ENCODE measurements around the gene ABO. TPM values are rescaled to one million over a fixed set of nuclear protein-coding genes. Genes with fewer than 3 reads are reported as not detected.
"Not testable (repeated sequence)": the region's sequence is repeated elsewhere in the genome, so short reads cannot be mapped to it uniquely, and the experiment has no call there.

ABO gene
- total RNA-seq, 2 experiments from 2014 or later, result 0.19 to 0.31 TPM

DNA sequence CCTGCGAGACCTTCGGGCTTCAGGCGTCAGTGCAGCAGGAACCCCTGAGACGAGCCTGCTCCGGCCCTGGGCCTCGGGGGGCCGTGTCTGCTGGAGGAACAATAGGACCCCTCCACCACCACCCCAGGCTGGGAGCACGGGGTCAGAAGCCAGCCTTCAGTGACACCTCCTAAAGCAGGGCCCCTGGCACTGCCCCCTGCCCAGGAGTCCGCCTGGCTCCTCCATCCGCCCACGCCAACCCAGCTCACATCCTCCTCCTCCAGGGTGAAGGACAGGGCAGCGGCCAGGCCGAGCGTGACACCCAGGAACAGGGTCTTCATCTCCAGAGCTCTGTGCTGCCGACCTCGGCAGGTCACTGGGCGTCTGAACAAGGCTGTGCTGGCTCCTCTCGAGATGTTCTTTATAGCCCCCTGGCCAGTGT lies 66.1 kb downstream of the ABO start, which contains the start of gene OBP2B:
OBP2B (minus strand) TSS at position 371 of the 421 bp plus-strand sequence; CDS start at position 320, 51 bp downstream.
- H3K4me3 Mint-ChIP-seq; H3K36me3 ChIP-seq (ENCODE audit: insufficient read depth, low read length); H3K27ac ChIP-seq (ENCODE audit: low read depth in 1 of 2, low read length in 2 of 2); H3K27ac Mint-ChIP-seq; H3K9me3 ChIP-seq (ENCODE audit: control insufficient read depth in 1 of 2, insufficient read depth in 1 of 2, low read length in 2 of 2); H3K4me3 ChIP-seq (ENCODE audit: low read length); H3K4me1 Mint-ChIP-seq (ENCODE audit: low read depth); ATAC-seq (ENCODE audit: poor library complexity); CTCF ChIA-PET; H3K36me3 Mint-ChIP-seq (ENCODE audit: low read depth); POLR2A ChIA-PET; H3K9me3 Mint-ChIP-seq; intact Hi-C loops (cut with DNase I, micrococcal nuclease); H3K4me1 ChIP-seq (ENCODE audit: insufficient read depth, low read length); DNase-seq: not testable (repeated sequence)
- H3K27me3 Mint-ChIP-seq, result peaks cover 38% of the 10 kb centered on the region
- peaks cover 3 to 13% of the 10 kb centered on the region in 2 experiments for H3K27me3 ChIP-seq (ENCODE audit: control insufficient read depth in 1 of 2, insufficient read depth in 2 of 2, low read length in 2 of 2)

DNA sequence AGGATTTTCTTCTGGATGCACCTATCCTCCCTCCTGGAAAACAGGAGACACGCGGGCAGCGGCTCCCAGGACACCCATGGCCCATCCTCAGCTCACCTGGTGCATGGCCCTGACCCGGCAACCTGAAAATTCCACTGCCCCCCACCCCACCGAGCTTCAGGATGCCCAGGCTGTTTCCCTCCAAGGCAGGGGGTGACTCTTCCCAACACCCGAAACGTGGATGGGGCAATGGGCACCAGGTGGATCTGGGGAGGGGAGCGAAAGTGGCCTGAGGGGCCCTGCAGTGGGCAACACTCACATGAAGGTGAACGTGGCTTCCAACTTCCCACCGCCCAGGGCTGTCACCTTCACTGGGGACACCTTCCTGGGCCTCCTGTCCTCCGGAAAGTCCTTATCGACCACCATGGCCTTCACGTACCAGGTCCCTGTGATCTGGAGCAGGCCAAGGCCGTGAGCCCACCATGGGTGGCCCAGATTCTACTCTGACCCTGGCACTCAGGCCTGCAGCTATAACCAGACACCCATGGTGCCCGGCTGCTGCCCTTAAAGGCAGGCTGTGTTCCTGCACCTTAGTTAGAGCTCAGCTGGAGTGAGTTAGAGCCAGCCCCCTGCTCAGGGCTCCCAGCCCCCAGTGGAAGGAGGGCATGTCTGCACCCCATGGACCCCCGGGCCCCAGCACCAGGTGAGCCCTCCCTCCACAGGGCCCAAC lies 66.7 kb downstream of the ABO start:
- CTCF ChIA-PET; H3K4me1 ChIP-seq (ENCODE audit: insufficient read depth, low read length): not testable (repeated sequence)
- peaks cover 32% of the 10 kb centered on the region for H3K27me3 Mint-ChIP-seq

DNA sequence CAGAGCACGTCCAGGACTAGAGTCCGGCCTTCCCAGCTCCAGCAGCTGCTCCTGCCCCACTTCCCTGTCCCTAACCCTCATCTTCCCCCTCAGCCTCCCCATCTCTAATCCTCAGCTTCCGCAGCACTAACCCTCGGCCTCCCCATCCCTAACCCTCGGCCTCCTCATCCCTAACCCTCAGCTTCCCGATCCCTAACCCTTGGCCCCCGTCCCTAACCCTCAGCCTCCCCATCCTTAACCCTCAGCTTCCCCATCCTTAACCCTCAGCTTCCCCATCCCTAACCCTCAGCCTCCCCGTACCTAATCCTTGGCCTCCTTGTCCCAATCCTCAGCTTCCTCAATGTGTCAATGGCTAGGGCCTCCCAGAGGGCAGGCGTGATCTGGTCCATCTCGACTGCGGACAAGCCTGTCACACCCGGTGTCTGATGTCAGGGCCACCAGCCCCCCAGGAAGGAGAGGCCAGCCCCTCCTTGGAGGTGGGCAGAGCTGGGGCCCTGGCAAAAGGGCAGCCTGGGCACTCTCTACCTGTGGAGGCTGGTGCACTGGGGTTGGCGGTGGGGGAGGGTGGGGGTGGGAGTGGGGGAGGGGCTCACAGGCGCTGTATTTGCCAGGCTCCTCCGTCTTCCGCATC lies 67.3 kb downstream of the ABO start:
- no peak overlapping the region for H3K4me3 Mint-ChIP-seq
- no peaks in the 10 kb centered on the region for H3K4me1 ChIP-seq (ENCODE audit: insufficient read depth, low read length)
- DNase-seq, result no peak

More for the DNA sequence above, 66.7 kb downstream of the ABO start:
- DNase-seq; H3K27ac Mint-ChIP-seq; POLR2A ChIA-PET; H3K36me3 Mint-ChIP-seq (ENCODE audit: low read depth); intact Hi-C loops (cut with DNase I, micrococcal nuclease); H3K4me3 Mint-ChIP-seq; H3K9me3 ChIP-seq (ENCODE audit: control insufficient read depth in 1 of 2, insufficient read depth in 1 of 2, low read length in 2 of 2); H3K9me3 Mint-ChIP-seq; H3K27ac ChIP-seq (ENCODE audit: low read depth in 1 of 2, low read length in 2 of 2); H3K4me3 ChIP-seq (ENCODE audit: low read length); H3K4me1 Mint-ChIP-seq (ENCODE audit: low read depth); H3K36me3 ChIP-seq (ENCODE audit: insufficient read depth, low read length); ATAC-seq (ENCODE audit: poor library complexity): not testable (repeated sequence)
- peaks cover 3 to 13% of the 10 kb centered on the region in 2 experiments for H3K27me3 ChIP-seq (ENCODE audit: control insufficient read depth in 1 of 2, insufficient read depth in 2 of 2, low read length in 2 of 2)

DNA sequence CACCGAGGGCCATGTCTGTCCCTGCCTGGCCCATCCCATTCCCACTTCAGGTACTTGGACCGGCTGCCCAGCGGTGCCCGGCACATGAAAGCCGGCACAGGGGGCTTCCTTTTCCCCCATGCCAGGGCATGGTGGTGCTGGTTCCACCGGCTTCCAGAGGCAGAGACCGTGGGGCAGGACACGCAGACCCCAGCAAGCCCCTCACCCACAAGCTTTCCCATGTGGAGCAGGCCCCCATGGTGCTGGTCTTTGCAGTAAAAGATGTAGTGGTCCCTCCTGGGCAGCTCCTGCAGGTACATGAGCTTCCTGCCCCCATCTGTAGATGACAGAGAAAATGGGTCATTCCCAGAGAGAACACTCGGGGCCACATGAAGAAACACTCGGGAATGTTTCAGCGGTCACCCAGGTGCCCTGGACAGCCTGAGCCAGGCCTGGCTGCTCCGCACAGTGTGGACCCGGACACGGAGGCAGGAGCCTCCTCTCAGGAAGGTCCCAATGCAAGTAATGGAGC lies 67.9 kb downstream of the ABO start:
- Histone ChIP-seq H3K36me3 (ENCODE audit: insufficient read depth, low read length) (no peaks in the 10 kb centered on the region), H3K4me1 (ENCODE audit: insufficient read depth, low read length) (no peaks in the 10 kb centered on the region), H3K27me3 (ENCODE audit: control insufficient read depth in 1 of 2, insufficient read depth in 2 of 2, low read length in 2 of 2) (peaks cover 3 to 13% of the 10 kb centered on the region in 2 experiments), H3K9me3 (ENCODE audit: control insufficient read depth in 1 of 2, insufficient read depth in 1 of 2, low read length in 2 of 2) (peaks cover 0 to 4% of the 10 kb centered on the region in 2 experiments), H3K4me3 (ENCODE audit: low read length) (no peak overlapping the region), H3K27ac (ENCODE audit: low read depth in 1 of 2, low read length in 2 of 2) (no peak overlapping the region)
- H3K4me3 Mint-ChIP-seq, result no peak overlapping the region
- ATAC-seq (ENCODE audit: poor library complexity) (no peak), DNase-seq (no peak)
- TF ChIP-seq, protein P1, sequence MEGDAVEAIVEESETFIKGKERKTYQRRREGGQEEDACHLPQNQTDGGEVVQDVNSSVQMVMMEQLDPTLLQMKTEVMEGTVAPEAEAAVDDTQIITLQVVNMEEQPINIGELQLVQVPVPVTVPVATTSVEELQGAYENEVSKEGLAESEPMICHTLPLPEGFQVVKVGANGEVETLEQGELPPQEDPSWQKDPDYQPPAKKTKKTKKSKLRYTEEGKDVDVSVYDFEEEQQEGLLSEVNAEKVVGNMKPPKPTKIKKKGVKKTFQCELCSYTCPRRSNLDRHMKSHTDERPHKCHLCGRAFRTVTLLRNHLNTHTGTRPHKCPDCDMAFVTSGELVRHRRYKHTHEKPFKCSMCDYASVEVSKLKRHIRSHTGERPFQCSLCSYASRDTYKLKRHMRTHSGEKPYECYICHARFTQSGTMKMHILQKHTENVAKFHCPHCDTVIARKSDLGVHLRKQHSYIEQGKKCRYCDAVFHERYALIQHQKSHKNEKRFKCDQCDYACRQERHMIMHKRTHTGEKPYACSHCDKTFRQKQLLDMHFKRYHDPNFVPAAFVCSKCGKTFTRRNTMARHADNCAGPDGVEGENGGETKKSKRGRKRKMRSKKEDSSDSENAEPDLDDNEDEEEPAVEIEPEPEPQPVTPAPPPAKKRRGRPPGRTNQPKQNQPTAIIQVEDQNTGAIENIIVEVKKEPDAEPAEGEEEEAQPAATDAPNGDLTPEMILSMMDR (IDR thresholded peaks at IDR 0.05), result no peak
- no peaks in the 10 kb centered on the region for H3K36me3 Mint-ChIP-seq (ENCODE audit: low read depth)
- H3K27ac Mint-ChIP-seq, result no peak overlapping the region
- intact Hi-C loops (cut with DNase I, micrococcal nuclease), result no loop called here
- no peaks in the 10 kb centered on the region for H3K9me3 Mint-ChIP-seq
- CTCF ChIA-PET, result no interaction called here
- POLR2A ChIA-PET, result no interaction called here
- peaks cover 30% of the 10 kb centered on the region for H3K27me3 Mint-ChIP-seq
- H3K4me1 Mint-ChIP-seq (ENCODE audit: low read depth), result no peaks in the 10 kb centered on the region

More for the DNA sequence above, 67.3 kb downstream of the ABO start:
- no peaks in the 10 kb centered on the region for H3K36me3 ChIP-seq (ENCODE audit: insufficient read depth, low read length)
- no peak overlapping the region for H3K27ac ChIP-seq (ENCODE audit: low read depth in 1 of 2, low read length in 2 of 2)
- ChIA-PET CTCF (no interaction called here), POLR2A (no interaction called here)
- H3K9me3 ChIP-seq (ENCODE audit: control insufficient read depth in 1 of 2, insufficient read depth in 1 of 2, low read length in 2 of 2), result peaks cover 0 to 4% of the 10 kb centered on the region in 2 experiments
- intact Hi-C loops (cut with DNase I, micrococcal nuclease), result no loop called here
- H3K9me3 Mint-ChIP-seq, result no peaks in the 10 kb centered on the region
- H3K4me3 ChIP-seq (ENCODE audit: low read length), result no peak overlapping the region
- no peaks in the 10 kb centered on the region for H3K4me1 Mint-ChIP-seq (ENCODE audit: low read depth)
- H3K27ac Mint-ChIP-seq, result no peak overlapping the region
- TF ChIP-seq, protein P1 (IDR thresholded peaks at IDR 0.05), result no peak
- no peaks in the 10 kb centered on the region for H3K36me3 Mint-ChIP-seq (ENCODE audit: low read depth)
- H3K27me3 ChIP-seq (ENCODE audit: control insufficient read depth in 1 of 2, insufficient read depth in 2 of 2, low read length in 2 of 2), result peaks cover 3 to 13% of the 10 kb centered on the region in 2 experiments
- no peak for ATAC-seq (ENCODE audit: poor library complexity)
- peaks cover 35% of the 10 kb centered on the region for H3K27me3 Mint-ChIP-seq

Measured in CD4-positive, alpha-beta T cell (primary cell).